H1 (cell line): ENCODE measurements around the gene TPPP. TPM values are rescaled to one million over a fixed set of nuclear protein-coding genes. Genes with fewer than 3 reads are reported as not detected.

Source experiments
- polyA plus RNA-seq, 7 experiments: library from polyadenylated mRNA; depleted of rRNA in 3 of 7; stranded (reverse) in 5 of 7; unstranded in 2 of 7; fragments of >200 nt in 5 of 7; fragments of 200-250 nt in 2 of 7; gene quantifications; 1 replicate in 5 of 7; 2 replicates in 1 of 7; 4 replicates in 1 of 7; pipeline versions ENCODE4 v1.2.1 to v1.2.3, GENCODE V29; 2011 to 2013; ENCODE audit warnings: missing spikeins in 2 of 7, mixed read lengths in 2 of 7
- total RNA-seq: library from RNA; stranded (reverse); fragmentation: NEBNext Ultra II Directional; extraction: Animal tissue kit (Norgen Biotek cat#: 25700); gene quantifications from 2 replicates; pipeline ENCODE4 v1.2.1, GENCODE V29; 2021
- TF ChIP-seq, protein P1 (sequence below): fragments of 300-600 bp; sonication (generic); IDR thresholded peaks from 2 replicates; pipeline ENCODE4 v1.7.1; 2012; ENCODE audit warnings: low read length, moderate library complexity, mild to moderate bottlenecking, inconsistent platforms; ENCODE audit not compliant: insufficient replicate concordance

The TPPP gene
- total and polyA plus RNA-seq, 2 of the 8 experiments (the other 6 are each of a cell fraction or from before 2014, with no cell fraction given), result 0.36 to 0.93 TPM

DNA sequence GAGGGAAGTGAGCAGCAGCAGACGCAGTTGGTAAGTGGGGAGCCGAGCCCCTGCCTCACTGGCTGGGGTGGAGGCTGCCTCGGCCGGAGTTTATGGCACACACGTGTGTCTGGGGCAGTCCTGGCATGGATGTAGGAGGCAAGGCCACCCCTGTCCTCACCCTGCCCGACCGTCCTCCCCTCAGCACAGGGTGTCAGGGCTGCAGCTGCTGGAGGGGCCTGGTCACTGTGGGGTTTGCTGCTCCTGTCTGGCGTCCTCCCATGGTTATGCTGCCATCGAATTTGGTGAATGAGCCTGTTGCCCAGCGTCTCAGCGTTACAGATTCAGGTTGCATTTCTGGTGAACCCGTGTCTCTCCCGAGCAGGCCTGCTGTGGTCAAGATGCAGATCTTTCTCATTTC is 48.6 kb downstream of the TPPP start (continued):
- TF ChIP-seq, protein P1, sequence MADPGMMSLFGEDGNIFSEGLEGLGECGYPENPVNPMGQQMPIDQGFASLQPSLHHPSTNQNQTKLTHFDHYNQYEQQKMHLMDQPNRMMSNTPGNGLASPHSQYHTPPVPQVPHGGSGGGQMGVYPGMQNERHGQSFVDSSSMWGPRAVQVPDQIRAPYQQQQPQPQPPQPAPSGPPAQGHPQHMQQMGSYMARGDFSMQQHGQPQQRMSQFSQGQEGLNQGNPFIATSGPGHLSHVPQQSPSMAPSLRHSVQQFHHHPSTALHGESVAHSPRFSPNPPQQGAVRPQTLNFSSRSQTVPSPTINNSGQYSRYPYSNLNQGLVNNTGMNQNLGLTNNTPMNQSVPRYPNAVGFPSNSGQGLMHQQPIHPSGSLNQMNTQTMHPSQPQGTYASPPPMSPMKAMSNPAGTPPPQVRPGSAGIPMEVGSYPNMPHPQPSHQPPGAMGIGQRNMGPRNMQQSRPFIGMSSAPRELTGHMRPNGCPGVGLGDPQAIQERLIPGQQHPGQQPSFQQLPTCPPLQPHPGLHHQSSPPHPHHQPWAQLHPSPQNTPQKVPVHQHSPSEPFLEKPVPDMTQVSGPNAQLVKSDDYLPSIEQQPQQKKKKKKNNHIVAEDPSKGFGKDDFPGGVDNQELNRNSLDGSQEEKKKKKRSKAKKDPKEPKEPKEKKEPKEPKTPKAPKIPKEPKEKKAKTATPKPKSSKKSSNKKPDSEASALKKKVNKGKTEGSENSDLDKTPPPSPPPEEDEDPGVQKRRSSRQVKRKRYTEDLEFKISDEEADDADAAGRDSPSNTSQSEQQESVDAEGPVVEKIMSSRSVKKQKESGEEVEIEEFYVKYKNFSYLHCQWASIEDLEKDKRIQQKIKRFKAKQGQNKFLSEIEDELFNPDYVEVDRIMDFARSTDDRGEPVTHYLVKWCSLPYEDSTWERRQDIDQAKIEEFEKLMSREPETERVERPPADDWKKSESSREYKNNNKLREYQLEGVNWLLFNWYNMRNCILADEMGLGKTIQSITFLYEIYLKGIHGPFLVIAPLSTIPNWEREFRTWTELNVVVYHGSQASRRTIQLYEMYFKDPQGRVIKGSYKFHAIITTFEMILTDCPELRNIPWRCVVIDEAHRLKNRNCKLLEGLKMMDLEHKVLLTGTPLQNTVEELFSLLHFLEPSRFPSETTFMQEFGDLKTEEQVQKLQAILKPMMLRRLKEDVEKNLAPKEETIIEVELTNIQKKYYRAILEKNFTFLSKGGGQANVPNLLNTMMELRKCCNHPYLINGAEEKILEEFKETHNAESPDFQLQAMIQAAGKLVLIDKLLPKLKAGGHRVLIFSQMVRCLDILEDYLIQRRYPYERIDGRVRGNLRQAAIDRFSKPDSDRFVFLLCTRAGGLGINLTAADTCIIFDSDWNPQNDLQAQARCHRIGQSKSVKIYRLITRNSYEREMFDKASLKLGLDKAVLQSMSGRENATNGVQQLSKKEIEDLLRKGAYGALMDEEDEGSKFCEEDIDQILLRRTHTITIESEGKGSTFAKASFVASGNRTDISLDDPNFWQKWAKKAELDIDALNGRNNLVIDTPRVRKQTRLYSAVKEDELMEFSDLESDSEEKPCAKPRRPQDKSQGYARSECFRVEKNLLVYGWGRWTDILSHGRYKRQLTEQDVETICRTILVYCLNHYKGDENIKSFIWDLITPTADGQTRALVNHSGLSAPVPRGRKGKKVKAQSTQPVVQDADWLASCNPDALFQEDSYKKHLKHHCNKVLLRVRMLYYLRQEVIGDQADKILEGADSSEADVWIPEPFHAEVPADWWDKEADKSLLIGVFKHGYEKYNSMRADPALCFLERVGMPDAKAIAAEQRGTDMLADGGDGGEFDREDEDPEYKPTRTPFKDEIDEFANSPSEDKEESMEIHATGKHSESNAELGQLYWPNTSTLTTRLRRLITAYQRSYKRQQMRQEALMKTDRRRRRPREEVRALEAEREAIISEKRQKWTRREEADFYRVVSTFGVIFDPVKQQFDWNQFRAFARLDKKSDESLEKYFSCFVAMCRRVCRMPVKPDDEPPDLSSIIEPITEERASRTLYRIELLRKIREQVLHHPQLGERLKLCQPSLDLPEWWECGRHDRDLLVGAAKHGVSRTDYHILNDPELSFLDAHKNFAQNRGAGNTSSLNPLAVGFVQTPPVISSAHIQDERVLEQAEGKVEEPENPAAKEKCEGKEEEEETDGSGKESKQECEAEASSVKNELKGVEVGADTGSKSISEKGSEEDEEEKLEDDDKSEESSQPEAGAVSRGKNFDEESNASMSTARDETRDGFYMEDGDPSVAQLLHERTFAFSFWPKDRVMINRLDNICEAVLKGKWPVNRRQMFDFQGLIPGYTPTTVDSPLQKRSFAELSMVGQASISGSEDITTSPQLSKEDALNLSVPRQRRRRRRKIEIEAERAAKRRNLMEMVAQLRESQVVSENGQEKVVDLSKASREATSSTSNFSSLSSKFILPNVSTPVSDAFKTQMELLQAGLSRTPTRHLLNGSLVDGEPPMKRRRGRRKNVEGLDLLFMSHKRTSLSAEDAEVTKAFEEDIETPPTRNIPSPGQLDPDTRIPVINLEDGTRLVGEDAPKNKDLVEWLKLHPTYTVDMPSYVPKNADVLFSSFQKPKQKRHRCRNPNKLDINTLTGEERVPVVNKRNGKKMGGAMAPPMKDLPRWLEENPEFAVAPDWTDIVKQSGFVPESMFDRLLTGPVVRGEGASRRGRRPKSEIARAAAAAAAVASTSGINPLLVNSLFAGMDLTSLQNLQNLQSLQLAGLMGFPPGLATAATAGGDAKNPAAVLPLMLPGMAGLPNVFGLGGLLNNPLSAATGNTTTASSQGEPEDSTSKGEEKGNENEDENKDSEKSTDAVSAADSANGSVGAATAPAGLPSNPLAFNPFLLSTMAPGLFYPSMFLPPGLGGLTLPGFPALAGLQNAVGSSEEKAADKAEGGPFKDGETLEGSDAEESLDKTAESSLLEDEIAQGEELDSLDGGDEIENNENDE, result no peak
